Skeletal muscle tissue (tissue), 4 donors: ENCODE data around the gene MTUS2. TPM values are rescaled to one million over a fixed set of nuclear protein-coding genes. Genes with fewer than 3 reads are reported as not detected.

Experiments
- H3K27ac ChIP-seq: one replicate; pipeline ENCODE4 v1.7.0; 2013; ENCODE audit warnings: mild to moderate bottlenecking, low read depth, low read length, inconsistent platforms
- H3K27me3 ChIP-seq, 3 donors: one replicate each; pipeline ENCODE4 v1.7.0; 2013; ENCODE audit warnings: low read length in 3 of 3; ENCODE audit not compliant: control insufficient read depth in 3 of 3, insufficient read depth in 3 of 3
- H3K36me3 ChIP-seq, 3 donors: one replicate each; pipeline ENCODE4 v1.7.0; 2013; ENCODE audit warnings: low read length in 3 of 3; ENCODE audit not compliant: control insufficient read depth in 3 of 3, insufficient read depth in 3 of 3
- H3K4me1 ChIP-seq, 3 donors: one replicate each; pipeline ENCODE4 v1.7.0; 2013; ENCODE audit warnings: low read length in 3 of 3, mild to moderate bottlenecking in 3 of 3; ENCODE audit not compliant: control insufficient read depth in 3 of 3, insufficient read depth in 3 of 3
- H3K4me3 ChIP-seq, 3 donors: one replicate each; pipeline ENCODE4 v1.7.0; 2013; ENCODE audit warnings: low read length in 3 of 3
- H3K9ac ChIP-seq, 3 donors: one replicate each; pipeline ENCODE4 v1.7.0; 2013; ENCODE audit warnings: low read length in 3 of 3, mild to moderate bottlenecking in 3 of 3, moderate library complexity in 2 of 3, low read depth in 1 of 3
- H3K9me3 ChIP-seq, 3 donors: one replicate each; pipeline ENCODE4 v1.7.0; 2013; ENCODE audit warnings: low read length in 3 of 3; ENCODE audit not compliant: control insufficient read depth in 3 of 3
- total RNA-seq: library from RNA; depleted of rRNA; stranded (reverse); fragments of >200 nt; gene quantifications from one replicate; pipeline ENCODE4 v1.2.3, GENCODE V29; 2014
- donor health status: Osteomylitis.

Gene MTUS2
- total RNA-seq, 1 donor from 2014 or later, result 4.2 TPM

DNA sequence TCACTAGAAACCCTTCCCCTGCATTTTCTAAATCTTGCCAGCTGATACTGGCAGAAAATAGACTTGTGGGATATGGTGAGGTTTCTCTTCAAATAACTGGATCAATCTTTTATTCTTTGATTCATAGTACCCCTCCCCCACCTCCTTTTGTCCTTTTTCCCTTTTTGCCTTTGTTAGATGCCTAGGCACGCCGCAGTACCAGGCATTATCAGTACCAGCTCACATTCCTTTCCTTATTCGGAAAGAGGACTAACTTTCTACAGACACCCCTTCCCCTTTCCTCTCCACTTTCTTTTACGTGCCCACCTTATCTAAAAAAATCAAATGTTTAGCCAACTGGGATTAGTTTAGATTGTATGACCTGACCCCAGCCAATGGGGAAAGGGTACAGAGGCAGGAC lies 226.4 kb downstream of the MTUS2 start:
- H3K9me3 ChIP-seq, result no peaks in the 10 kb centered on the region
- no peaks in the 10 kb centered on the region for H3K4me1 ChIP-seq
- no peaks in the 10 kb centered on the region for H3K36me3 ChIP-seq
- H3K27me3 ChIP-seq, result no peaks in the 10 kb centered on the region
- no peak overlapping the region for H3K9ac ChIP-seq
- H3K27ac ChIP-seq, result no peak overlapping the region
- H3K4me3 ChIP-seq, result no peak overlapping the region

DNA sequence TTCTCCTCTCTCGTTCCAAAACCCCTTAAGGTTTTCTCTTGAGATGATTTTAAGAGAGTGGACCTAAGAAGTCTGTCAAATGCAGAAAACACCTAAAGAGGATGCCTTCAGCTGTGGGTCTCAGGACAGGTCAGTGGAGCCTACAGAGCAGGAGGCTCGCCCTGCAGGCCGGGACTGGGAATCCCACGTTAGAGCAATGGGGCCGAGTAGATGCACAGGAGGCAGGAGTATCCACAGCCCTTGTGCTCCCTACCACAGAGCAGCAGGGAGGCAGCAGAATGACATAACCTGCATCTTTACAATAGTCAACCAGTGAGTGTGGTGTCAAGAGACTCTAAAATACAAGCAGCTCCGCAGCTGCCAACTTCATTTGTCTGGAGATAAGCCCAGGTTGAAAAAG lies 229.4 kb downstream of the MTUS2 start:
- Histone ChIP-seq H3K36me3 (no peaks in the 10 kb centered on the region), H3K9ac (no peak overlapping the region), H3K4me1 (no peaks in the 10 kb centered on the region), H3K4me3 (no peak overlapping the region), H3K27ac (no peak overlapping the region), H3K27me3 (no peaks in the 10 kb centered on the region), H3K9me3 (no peaks in the 10 kb centered on the region)

DNA sequence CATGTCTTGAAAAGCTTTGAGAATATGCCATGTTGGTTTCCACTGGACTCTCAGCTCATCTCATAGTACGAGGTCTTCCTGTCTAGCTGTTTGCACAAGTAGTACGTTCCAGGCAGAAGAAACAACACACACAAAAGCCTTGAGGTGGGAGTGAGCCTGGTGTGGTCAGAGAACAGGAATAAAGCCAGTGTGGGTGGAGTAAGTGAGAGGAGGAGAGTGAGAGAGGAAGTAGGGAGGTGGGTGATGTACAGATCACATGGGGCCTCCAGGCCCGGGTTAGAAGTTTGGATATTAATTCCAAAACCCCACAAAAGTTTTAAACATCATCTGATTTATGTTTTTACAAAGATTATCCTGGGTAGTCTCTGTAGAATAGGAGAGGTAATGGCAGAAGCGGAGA lies 230.6 kb downstream of the MTUS2 start:
- H3K9ac ChIP-seq, result no peak overlapping the region
- no peaks in the 10 kb centered on the region for H3K36me3 ChIP-seq
- H3K9me3 ChIP-seq, result no peaks in the 10 kb centered on the region
- no peaks in the 10 kb centered on the region for H3K27me3 ChIP-seq
- no peak overlapping the region for H3K27ac ChIP-seq
- H3K4me3 ChIP-seq, result no peak overlapping the region
- no peaks in the 10 kb centered on the region for H3K4me1 ChIP-seq

DNA sequence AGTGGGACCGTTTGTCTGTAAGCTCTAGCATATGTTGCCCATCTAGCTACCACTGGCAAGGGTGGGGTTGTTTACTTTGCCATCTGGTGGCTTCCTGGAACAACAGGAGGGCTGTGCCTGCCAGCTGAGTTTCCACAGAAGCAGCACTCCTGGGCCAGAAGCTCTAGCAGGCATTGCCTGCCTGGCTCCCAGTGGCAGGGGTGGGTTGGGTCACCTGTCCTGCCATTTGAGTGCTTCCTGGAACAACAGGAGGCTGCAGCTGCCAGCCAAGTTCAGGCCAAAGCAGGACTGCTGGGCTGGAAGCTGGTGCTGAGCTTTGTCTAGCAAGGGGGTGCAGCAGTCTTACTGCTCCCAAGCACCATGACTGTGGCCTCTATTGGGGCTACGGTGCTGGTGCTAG lies 239.7 kb downstream of the MTUS2 start:
- H3K27me3 ChIP-seq, result no peaks in the 10 kb centered on the region
- H3K9me3 ChIP-seq, result peaks cover 3% of the 10 kb centered on the region in 3 donors
- H3K36me3 ChIP-seq, result no peaks in the 10 kb centered on the region
- H3K27ac ChIP-seq, result no peak overlapping the region
- H3K4me1 ChIP-seq, result no peaks in the 10 kb centered on the region
- no peak overlapping the region for H3K9ac ChIP-seq
- H3K4me3 ChIP-seq, result no peak overlapping the region

DNA sequence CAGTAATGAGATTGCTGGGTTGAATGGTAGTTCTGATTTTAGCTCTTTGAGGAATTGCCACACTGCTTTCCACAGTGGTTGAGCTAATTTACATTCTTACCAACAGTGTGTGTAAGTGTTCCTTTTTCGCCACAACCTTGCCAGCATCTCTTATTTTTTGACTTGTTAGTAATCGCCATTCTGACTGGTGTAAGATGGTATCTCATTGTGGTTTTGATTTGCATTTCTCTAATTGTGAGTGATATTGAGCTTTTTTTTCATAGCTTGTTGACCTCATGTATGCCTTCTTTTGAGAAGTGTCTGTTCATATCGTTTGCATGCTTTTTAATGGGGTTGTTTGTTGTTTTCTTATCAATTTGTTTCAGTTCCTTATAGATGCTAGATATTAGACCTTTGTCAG lies 245.0 kb downstream of the MTUS2 start:
- H3K4me3 ChIP-seq, result no peak overlapping the region

DNA sequence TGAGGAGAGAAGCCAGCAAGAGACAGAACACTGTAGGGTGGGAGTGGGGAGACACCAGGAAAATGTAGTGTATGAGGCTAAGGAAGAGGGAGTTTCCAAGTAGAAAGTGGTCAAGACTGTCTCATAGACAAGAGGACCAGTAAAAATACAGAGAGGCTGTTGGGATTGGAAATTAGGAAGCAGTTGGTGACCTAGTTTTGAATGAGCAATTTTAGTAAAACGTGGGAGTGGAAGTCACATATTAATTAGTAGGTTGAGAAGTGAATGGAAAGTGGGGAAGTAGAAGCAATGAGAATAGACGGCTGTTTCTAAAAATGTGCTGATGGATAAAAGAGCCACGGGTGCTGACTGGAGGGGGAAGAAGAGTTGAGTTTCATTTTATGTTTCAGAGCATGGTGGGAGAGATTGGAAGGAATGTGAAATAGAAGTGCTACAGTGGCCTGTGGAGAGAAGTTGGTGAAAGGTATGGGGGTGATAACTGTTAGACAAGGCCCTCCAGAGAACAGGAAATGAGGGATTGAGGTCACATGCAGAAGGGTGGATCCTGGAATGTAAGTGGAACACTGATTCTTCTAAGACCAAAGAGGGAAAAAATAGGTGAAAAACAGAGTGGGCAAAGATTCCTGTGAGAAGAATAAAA lies 247.3 kb downstream of the MTUS2 start:
- peaks cover 0 to 2% (median 0%) of the 10 kb centered on the region in 3 donors for H3K9me3 ChIP-seq
- H3K4me3 ChIP-seq, result no peak overlapping the region
- H3K27me3 ChIP-seq, result no peaks in the 10 kb centered on the region
- H3K4me1 ChIP-seq, result no peaks in the 10 kb centered on the region
- no peak overlapping the region for H3K27ac ChIP-seq
- no peak overlapping the region for H3K9ac ChIP-seq
- H3K36me3 ChIP-seq, result no peaks in the 10 kb centered on the region

More for the DNA sequence above, 245.0 kb downstream of the MTUS2 start:
- H3K9me3 ChIP-seq, result peaks cover 0 to 2% (median 0%) of the 10 kb centered on the region in 3 donors
- H3K27ac ChIP-seq, result no peak overlapping the region
- no peaks in the 10 kb centered on the region for H3K4me1 ChIP-seq
- no peak overlapping the region for H3K9ac ChIP-seq
- no peaks in the 10 kb centered on the region for H3K27me3 ChIP-seq
- H3K36me3 ChIP-seq, result no peaks in the 10 kb centered on the region

DNA sequence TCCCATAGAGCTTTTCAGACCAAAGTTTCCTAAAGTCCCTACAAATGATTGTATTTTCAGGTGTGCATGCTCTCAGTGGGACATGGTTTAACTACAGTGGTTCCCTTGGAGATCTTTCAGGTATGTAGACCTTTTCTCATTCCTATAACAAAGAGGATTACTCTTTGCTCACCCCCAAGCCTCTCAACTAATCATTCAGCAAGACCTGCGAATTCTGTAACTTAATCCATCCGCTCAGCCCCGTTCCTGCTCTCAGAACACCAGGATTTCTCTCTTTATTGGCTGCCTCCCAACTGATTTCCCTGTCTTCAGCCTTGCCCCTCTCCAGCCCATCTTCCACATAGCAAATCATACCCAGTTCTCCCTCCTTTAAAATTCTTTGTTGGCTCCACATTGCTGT lies 253.6 kb downstream of the MTUS2 start:
- H3K9ac ChIP-seq, result no peak overlapping the region
- no peaks in the 10 kb centered on the region for H3K27me3 ChIP-seq
- no peak overlapping the region for H3K27ac ChIP-seq
- no peaks in the 10 kb centered on the region for H3K4me1 ChIP-seq
- no peaks in the 10 kb centered on the region for H3K36me3 ChIP-seq
- peaks cover 0 to 6% (median 0%) of the 10 kb centered on the region in 3 donors for H3K9me3 ChIP-seq
- no peak overlapping the region for H3K4me3 ChIP-seq

DNA sequence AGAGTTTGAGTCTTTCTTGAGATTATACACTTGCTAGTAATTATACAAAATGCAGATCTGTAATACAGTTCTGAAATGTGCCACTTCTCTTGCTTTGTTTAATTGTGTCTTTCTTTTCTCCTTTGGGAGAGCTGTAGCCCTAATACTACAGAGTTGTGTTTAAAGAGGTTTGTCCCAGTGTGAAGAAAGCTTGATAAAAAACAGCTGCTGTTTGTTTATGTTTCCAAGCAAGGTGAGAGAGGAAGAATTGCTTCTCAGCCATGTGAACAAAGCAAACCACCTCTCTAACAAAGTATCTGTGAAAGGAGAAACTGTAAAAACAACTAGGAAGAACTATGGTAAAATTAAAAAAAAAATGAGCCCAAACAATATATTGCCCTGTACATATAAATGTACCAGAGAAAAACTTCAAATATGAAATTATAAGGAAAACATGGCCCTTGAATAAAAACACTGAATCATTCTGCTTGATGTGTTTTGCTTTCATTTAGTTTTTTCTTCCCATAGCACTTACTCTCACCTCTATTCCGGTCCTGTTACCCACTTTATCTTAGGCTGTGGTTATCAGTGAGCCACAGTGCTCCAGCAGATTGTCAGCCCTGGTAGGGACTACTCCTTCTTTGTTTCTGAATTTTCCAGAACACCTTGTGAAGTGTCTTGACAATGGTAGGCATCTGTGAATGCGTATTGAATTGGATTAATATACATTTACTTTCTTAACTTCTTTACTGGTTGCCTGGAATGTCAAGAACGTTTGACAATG lies 257.1 kb downstream of the MTUS2 start:
- H3K27ac ChIP-seq, result no peak overlapping the region
- H3K9me3 ChIP-seq, result peaks cover 0 to 6% (median 0%) of the 10 kb centered on the region in 3 donors
- no peaks in the 10 kb centered on the region for H3K36me3 ChIP-seq

DNA sequence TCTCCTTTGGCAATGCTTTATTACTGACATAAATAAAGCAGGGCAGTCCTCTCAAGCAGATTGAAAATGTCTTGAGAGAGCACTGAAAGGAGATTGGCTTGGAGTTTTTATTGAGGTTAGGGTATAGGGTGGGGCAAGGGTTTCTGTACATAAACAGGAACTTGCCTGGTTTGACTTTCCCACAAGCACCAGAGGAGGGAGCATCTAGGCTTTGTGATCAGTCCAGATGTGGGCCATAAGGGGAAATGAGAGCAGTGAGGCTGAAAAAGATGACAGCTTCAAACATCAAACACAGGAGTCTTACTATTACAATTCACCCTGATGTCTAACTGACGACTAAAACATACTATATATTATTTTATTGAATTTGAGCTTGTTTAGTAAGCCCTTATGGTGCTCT lies 260.9 kb downstream of the MTUS2 start:
- Histone ChIP-seq H3K27ac (no peak overlapping the region), H3K4me3 (no peak overlapping the region), H3K9me3 (no peaks in the 10 kb centered on the region), H3K4me1 (no peaks in the 10 kb centered on the region), H3K36me3 (no peaks in the 10 kb centered on the region), H3K9ac (no peak overlapping the region), H3K27me3 (no peaks in the 10 kb centered on the region)

More for the DNA sequence above, 257.1 kb downstream of the MTUS2 start:
- no peaks in the 10 kb centered on the region for H3K27me3 ChIP-seq
- H3K4me3 ChIP-seq, result no peak overlapping the region
- H3K9ac ChIP-seq, result no peak overlapping the region
- H3K4me1 ChIP-seq, result no peaks in the 10 kb centered on the region

DNA sequence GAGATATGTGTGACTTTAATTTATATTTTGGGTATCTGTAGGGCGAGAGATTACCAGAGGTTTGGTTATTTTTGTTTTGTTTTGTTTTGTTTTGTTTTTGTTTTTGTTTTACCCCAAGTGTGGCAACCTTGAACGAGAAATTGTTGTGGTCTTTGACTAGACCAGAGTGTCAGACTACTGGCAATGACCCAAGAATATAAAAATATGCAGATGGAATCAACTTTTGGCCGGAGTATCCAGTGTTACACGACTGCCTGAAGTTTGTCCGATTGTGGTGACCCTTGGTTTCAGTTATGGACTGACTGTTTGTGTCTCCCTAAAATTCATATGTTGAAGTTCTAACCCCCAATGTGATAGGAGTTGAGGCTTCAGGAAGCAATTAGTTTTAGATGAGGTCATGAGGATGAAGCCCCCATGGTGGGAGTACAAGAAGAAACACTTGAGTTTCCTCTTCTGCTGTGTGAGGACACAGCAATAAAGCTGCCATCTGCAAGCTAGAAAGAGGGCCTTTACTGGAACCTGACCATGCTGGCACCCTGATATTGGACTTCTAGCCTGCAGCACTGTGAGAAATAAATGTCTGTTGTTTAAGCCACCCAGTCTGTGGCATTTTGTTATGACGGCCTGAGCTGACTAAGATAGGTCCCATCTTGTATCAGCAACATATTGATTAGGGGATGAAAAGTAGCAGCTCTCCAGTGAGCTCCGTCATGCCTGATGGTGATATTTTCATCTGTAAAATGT lies 261.7 kb downstream of the MTUS2 start:
- Histone ChIP-seq H3K9ac (no peak overlapping the region), H3K4me3 (no peak overlapping the region), H3K27ac (no peak overlapping the region), H3K27me3 (no peaks in the 10 kb centered on the region), H3K4me1 (no peaks in the 10 kb centered on the region), H3K36me3 (no peaks in the 10 kb centered on the region), H3K9me3 (no peaks in the 10 kb centered on the region)
